ENCODE measurements around the gene KSR1.

DNA sequence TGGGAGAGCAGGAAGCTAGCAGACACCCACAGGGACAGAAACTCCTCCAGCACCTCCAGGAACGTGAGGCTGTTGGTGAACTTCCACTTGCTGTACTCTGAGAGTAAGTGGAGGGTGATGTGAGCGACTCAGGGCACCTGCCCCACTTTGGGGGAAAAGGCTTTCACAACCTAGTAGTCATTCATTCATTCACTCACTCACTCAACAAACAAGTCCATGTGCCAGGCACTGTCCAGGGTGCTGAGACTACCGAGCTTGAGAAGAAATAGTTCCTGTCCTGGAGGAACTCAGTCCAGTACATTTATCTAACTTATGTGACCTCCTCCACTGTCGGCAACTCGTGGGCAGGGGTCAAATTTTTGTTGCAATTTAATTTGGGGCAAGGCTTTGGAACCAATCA is 201.4 kb downstream of the KSR1 start:
- TF ChIP-seq, protein P1, sequence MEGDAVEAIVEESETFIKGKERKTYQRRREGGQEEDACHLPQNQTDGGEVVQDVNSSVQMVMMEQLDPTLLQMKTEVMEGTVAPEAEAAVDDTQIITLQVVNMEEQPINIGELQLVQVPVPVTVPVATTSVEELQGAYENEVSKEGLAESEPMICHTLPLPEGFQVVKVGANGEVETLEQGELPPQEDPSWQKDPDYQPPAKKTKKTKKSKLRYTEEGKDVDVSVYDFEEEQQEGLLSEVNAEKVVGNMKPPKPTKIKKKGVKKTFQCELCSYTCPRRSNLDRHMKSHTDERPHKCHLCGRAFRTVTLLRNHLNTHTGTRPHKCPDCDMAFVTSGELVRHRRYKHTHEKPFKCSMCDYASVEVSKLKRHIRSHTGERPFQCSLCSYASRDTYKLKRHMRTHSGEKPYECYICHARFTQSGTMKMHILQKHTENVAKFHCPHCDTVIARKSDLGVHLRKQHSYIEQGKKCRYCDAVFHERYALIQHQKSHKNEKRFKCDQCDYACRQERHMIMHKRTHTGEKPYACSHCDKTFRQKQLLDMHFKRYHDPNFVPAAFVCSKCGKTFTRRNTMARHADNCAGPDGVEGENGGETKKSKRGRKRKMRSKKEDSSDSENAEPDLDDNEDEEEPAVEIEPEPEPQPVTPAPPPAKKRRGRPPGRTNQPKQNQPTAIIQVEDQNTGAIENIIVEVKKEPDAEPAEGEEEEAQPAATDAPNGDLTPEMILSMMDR (IDR thresholded peaks at IDR 0.05 in 4 of 5, conservative IDR thresholded peaks at IDR 0.05 in 1 of 5), result no peak
- TF ChIP-seq POLR2A (IDR thresholded peaks at IDR 0.05), result no peak

All from gastrocnemius medialis (tissue), 4 donors.